22Rv1 (cell line): Measurements from ENCODE around the gene AJM1.

ENCODE experiments used
- ZFX ChIP-seq: fragments of 450-650 bp; IDR thresholded peaks from 2 replicates; pipeline ENCODE4 v1.6.1; 2017; ENCODE audit warnings: antibody characterized with exemption, borderline replicate concordance
- TF ChIP-seq, protein P1 (sequence below): fragments of 450-650 bp; IDR thresholded peaks from 2 replicates; pipeline ENCODE4 v1.5.1; 2017; ENCODE audit warnings: mild to moderate bottlenecking

DNA sequence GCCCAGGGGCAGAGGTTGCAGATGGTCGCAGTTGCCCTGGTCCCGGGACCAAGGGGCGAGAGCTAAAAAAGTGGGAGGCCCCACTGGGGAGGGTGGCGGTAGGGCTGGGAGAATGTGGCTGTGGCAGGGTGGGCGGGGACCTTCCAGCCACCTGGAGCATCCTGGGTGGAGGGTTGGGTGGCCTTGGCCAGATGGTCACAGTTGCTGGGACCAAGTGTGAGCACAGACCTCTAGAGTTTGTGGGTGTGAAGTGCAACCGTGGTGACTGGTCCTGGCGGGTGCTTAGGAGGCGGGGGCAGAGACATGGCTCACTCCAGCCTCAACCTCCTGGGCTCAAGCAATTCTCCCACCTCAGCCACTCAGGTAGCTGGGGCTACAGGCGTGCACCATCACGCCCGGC, 38.4 kb downstream of the AJM1 start:
- TF ChIP-seq, protein P1, sequence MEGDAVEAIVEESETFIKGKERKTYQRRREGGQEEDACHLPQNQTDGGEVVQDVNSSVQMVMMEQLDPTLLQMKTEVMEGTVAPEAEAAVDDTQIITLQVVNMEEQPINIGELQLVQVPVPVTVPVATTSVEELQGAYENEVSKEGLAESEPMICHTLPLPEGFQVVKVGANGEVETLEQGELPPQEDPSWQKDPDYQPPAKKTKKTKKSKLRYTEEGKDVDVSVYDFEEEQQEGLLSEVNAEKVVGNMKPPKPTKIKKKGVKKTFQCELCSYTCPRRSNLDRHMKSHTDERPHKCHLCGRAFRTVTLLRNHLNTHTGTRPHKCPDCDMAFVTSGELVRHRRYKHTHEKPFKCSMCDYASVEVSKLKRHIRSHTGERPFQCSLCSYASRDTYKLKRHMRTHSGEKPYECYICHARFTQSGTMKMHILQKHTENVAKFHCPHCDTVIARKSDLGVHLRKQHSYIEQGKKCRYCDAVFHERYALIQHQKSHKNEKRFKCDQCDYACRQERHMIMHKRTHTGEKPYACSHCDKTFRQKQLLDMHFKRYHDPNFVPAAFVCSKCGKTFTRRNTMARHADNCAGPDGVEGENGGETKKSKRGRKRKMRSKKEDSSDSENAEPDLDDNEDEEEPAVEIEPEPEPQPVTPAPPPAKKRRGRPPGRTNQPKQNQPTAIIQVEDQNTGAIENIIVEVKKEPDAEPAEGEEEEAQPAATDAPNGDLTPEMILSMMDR, result no peak
- no peak for TF ChIP-seq ZFX
